Activated CD4-positive, CD25-positive, alpha-beta regulatory T cell (primary cell): ENCODE results near the gene C22orf42.
"Not testable (repeated sequence)": the region's sequence is repeated elsewhere in the genome, so short reads cannot be mapped to it uniquely, and the experiment has no call there.

ENCODE experiments used
- DNase-seq, 4 experiments: peaks; one replicate each; lab custom pipeline; 2025; lab: John Stamatoyannopoulos, UW

The C22orf42 gene

GRCh38 chr22:32183625-32184024 is 24.5 kb upstream of the C22orf42 start:
- DNase-seq = no peak

- no peak for DNase-seq
These were observed 21.9 kb upstream of the C22orf42 start for GRCh38 chr22:32181043-32181442.

GRCh38 chr22:32177221-32177765 is 18.2 kb upstream of the C22orf42 start:
- no peak for DNase-seq

- DNase-seq = no peak
These were observed 16.9 kb upstream of the C22orf42 start for GRCh38 chr22:32175683-32176644.

GRCh38 chr22:32175115-32175514 is 16.0 kb upstream of the C22orf42 start:
- no peak for DNase-seq

GRCh38 chr22:32165681-32166080 is 6.6 kb upstream of the C22orf42 start:
- DNase-seq = no peak

- DNase-seq = no peak
These were observed 5.2 kb upstream of the C22orf42 start for GRCh38 chr22:32164075-32164860.

- DNase-seq = not testable (repeated sequence)
These were observed 1.3 kb upstream of the C22orf42 start for GRCh38 chr22:32160411-32160810.

- DNase-seq = not testable (repeated sequence)
These were observed 1.5 kb downstream of the C22orf42 start for GRCh38 chr22:32157632-32158031.

GRCh38 chr22:32154727-32155126 is 4.4 kb downstream of the C22orf42 start:
- not testable (repeated sequence) for DNase-seq

GRCh38 chr22:32151641-32152040 is 7.5 kb downstream of the C22orf42 start:
- not testable (repeated sequence) for DNase-seq

- DNase-seq = not testable (repeated sequence)
These were observed 8.5 kb downstream of the C22orf42 start for GRCh38 chr22:32150647-32151046.

GRCh38 chr22:32148372-32148771 is 10.7 kb downstream of the C22orf42 start:
- DNase-seq = not testable (repeated sequence)

- DNase-seq = not testable (repeated sequence)
These were observed 12.0 kb downstream of the C22orf42 start for GRCh38 chr22:32147128-32147527.

GRCh38 chr22:32144496-32145274 is 14.4 kb downstream of the C22orf42 start:
- DNase-seq = no peak

- no peak for DNase-seq
These were observed 16.5 kb downstream of the C22orf42 start for GRCh38 chr22:32142600-32142999.

GRCh38 chr22:32140688-32141087 is 18.4 kb downstream of the C22orf42 start:
- not testable (repeated sequence) for DNase-seq

- DNase-seq = not testable (repeated sequence)
These were observed 20.5 kb downstream of the C22orf42 start for GRCh38 chr22:32138576-32138975.

GRCh38 chr22:32137731-32138324 is 21.3 kb downstream of the C22orf42 start:
- peak in 3 of 4 experiments; percentile 10 to 38 (median 12) for DNase-seq

GRCh38 chr22:32136881-32137280 is 22.2 kb downstream of the C22orf42 start:
- not testable (repeated sequence) for DNase-seq

GRCh38 chr22:32135958-32136357 is 23.1 kb downstream of the C22orf42 start:
- not testable (repeated sequence) for DNase-seq
